ENCODE results near the gene RNF20.

- no peak for TF ChIP-seq CTCF (IDR thresholded peaks at IDR 0.05)
- no peak for TF ChIP-seq POLR2A (IDR thresholded peaks at IDR 0.05)
- no peak for TF ChIP-seq POLR2AphosphoS5 (IDR thresholded peaks at IDR 0.05)
These were observed 46.2 kb upstream of the RNF20 start for GRCh38 chr9:101487443-101487840.
